Activated T-helper 1 cell treated with anti-CD3 and anti-CD28 coated beads, Interleukin-12 subunit alpha, Interleukin-12 subunit beta, Interleukin-2, Interleukin-4 antibody, amounts not matched to agents 30 ng/mL and 10 ng/mL and 1 ng/mL, durations not matched to agents 14 hours and 24 hours and 36 hours (primary cell): ENCODE data around the gene CPB1. TPM values are rescaled to one million over a fixed set of nuclear protein-coding genes. Genes with fewer than 3 reads are reported as not detected.

Source experiments
- DNase-seq: peaks from one replicate; pipeline ENCODE4 v3.0.0; 2021; ENCODE audit warnings: low spot score
- H3K27ac Mint-ChIP-seq: one replicate; pipeline ENCODE4 v1.8.0; 2021; ENCODE audit warnings: mild to moderate bottlenecking, mixed read lengths
- H3K27me3 Mint-ChIP-seq: one replicate; pipeline ENCODE4 v1.8.0; 2022; ENCODE audit warnings: mild to moderate bottlenecking, moderate library complexity, mixed read lengths; ENCODE audit not compliant: insufficient read depth
- H3K36me3 Mint-ChIP-seq: one replicate; pipeline ENCODE4 v1.8.0; 2021; ENCODE audit warnings: low read depth, mixed read lengths
- H3K4me1 Mint-ChIP-seq: one replicate; pipeline ENCODE4 v1.8.0; 2021; ENCODE audit warnings: low read depth, mixed read lengths
- H3K4me3 Mint-ChIP-seq: one replicate; pipeline ENCODE4 v1.8.0; 2021; ENCODE audit warnings: mild to moderate bottlenecking, moderate library complexity, mixed read lengths
- H3K9me3 Mint-ChIP-seq: one replicate; pipeline ENCODE4 v1.8.0; 2021; ENCODE audit warnings: mixed read lengths
- intact Hi-C: fragments of 100-400 bp; cut with micrococcal nuclease; formaldehyde crosslinking; loops from one replicate; pipeline ENCODE4 v1.15.1; 2024
- total RNA-seq: library from RNA; stranded (reverse); gene quantifications from 2 replicates; pipeline ENCODE4 v1.2.3, GENCODE V29; 2022

The CPB1 gene
- total RNA-seq, 1 donor from 2014 or later: not detected

DNA sequence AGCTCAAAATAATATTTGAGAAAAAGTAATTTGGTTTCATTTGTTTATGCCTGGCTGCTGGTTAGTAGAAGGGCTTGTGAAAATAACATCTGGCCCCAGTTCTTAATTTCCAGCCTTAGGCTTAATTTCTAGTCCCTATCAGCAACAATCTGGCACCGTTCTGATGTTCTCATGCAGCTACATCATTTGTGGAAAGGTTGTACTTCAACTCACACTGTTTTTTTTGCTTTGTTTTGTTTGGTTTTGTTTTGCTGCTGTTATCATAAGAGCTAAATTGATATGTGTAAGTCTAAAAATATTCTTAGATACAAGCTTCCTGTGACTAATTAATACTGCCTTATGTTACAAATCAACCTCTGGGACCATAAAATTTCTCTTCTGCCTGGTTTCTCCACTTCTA is 46.4 kb downstream of the CPB1 start:
- Mint-ChIP-seq H3K27ac (no peak overlapping the region), H3K36me3 (no peaks in the 10 kb centered on the region), H3K27me3 (peaks cover 7% of the 10 kb centered on the region), H3K4me3 (no peak overlapping the region), H3K9me3 (no peaks in the 10 kb centered on the region), H3K4me1 (no peaks in the 10 kb centered on the region)
- DNase-seq: no peak
- intact Hi-C loops: no loop called here

DNA sequence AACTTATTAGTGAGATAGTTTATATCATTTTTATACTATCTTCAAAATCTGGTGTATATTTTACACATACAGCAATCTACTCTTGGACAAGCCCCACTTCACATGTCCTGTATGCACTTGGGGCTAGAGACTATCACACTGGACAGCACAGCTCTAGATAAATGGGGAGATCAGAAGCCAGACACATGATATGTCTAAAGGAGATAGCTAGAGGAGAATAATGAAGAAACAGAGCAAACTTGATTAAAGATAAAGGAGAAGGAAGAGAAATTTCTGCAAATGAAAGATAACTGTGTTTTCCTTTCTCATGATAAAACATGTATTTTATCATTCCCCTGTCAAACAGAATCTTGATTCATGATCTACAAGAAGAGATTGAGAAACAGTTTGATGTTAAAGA is 50.5 kb downstream of the CPB1 start:
- Mint-ChIP-seq H3K9me3 (no peaks in the 10 kb centered on the region), H3K4me3 (no peak overlapping the region), H3K36me3 (no peaks in the 10 kb centered on the region), H3K27ac (no peak overlapping the region), H3K27me3 (peaks cover 7% of the 10 kb centered on the region), H3K4me1 (no peaks in the 10 kb centered on the region)
- intact Hi-C loops: no loop called here
- no peak for DNase-seq

DNA sequence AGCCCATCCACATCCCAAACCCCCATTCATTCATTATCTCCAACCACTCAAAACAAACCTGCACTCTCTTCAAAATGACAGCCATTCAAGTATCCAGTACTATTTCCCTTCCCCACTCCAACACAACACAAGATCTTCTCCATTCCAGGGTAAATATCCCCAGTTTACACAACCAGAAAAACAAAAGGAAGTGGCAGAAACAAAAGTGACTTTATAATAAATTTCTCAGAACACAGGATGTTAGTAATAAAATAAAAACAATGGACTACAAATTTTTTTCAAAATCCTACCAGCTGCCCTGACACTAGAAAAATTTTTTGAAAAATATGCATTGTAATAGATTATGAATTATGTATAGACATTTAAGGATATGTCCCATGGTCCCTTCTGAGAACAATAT is 51.6 kb downstream of the CPB1 start:
- H3K9me3 Mint-ChIP-seq: no peaks in the 10 kb centered on the region
- H3K27me3 Mint-ChIP-seq: peaks cover 8% of the 10 kb centered on the region
- H3K36me3 Mint-ChIP-seq: no peaks in the 10 kb centered on the region
- H3K4me3 Mint-ChIP-seq: no peak overlapping the region
- DNase-seq: no peak
- no peak overlapping the region for H3K27ac Mint-ChIP-seq
- H3K4me1 Mint-ChIP-seq: no peaks in the 10 kb centered on the region
- intact Hi-C loops: no loop called here

DNA sequence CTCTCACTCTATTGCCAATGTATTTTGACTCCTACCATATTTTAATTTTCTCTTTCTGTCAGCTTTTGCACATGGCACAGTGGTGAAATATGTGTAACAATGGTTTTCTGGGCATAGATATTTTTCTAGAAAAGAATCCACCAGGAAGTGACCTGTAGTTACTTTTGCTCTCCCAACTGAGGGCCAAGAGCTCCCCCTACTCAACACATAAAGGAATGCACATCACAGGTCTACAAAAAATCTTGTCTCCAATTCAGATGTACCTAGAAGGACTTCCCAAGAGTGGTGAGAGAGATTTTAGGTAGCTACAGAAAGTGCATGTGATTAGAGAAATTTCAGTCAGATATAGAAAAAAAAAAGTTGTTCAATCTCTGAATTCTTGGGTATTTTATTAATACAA is 53.1 kb downstream of the CPB1 start:
- intact Hi-C loops: no loop called here
- DNase-seq: no peak
- H3K27ac Mint-ChIP-seq: no peak overlapping the region
- H3K36me3 Mint-ChIP-seq: no peaks in the 10 kb centered on the region
- no peaks in the 10 kb centered on the region for H3K9me3 Mint-ChIP-seq
- peaks cover 5% of the 10 kb centered on the region for H3K27me3 Mint-ChIP-seq
- H3K4me3 Mint-ChIP-seq: no peak overlapping the region
- H3K4me1 Mint-ChIP-seq: no peaks in the 10 kb centered on the region

DNA sequence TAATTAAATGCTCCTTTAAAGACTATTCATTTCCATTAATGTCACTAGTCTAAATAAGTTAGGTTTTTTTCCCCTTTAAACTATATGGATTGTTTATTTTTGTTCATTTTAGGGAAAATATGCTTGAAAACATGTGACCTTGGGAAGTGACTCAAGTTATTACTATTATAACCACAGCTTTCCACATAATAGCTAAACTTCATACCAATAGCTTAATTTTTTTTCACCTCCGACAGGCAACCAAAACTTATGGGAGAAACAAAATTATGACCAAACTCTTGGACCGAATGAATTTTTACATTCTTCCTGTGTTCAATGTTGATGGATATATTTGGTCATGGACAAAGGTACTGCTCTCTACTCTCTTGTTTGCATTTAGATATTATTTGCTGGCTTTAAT is 53.7 kb downstream of the CPB1 start:
- Mint-ChIP-seq H3K4me1 (no peaks in the 10 kb centered on the region), H3K27me3 (peaks cover 5% of the 10 kb centered on the region), H3K36me3 (no peaks in the 10 kb centered on the region), H3K9me3 (no peaks in the 10 kb centered on the region), H3K27ac (no peak overlapping the region), H3K4me3 (no peak overlapping the region)
- intact Hi-C loops: no loop called here
- no peak for DNase-seq

DNA sequence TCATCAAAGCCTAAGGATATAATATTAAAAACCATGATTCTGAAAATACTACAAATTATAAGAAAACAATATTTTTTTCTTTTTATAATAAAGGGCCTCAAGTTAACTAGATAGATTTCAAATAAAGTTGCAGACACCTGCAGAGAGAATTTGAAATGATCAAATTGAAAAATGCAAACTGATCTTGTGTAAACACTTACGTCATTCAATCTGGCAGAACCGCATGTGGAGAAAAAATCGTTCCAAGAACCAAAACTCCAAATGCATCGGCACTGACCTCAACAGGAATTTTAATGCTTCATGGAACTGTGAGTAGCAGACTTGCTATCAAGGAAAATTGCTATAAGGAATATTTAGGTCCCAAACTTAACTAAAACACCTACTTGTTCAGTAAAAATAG is 54.7 kb downstream of the CPB1 start:
- no peaks in the 10 kb centered on the region for H3K36me3 Mint-ChIP-seq
- H3K4me1 Mint-ChIP-seq: no peaks in the 10 kb centered on the region
- peaks cover 5% of the 10 kb centered on the region for H3K27me3 Mint-ChIP-seq
- intact Hi-C loops: no loop called here
- no peak for DNase-seq
- H3K4me3 Mint-ChIP-seq: no peak overlapping the region
- H3K9me3 Mint-ChIP-seq: no peaks in the 10 kb centered on the region
- no peak overlapping the region for H3K27ac Mint-ChIP-seq

DNA sequence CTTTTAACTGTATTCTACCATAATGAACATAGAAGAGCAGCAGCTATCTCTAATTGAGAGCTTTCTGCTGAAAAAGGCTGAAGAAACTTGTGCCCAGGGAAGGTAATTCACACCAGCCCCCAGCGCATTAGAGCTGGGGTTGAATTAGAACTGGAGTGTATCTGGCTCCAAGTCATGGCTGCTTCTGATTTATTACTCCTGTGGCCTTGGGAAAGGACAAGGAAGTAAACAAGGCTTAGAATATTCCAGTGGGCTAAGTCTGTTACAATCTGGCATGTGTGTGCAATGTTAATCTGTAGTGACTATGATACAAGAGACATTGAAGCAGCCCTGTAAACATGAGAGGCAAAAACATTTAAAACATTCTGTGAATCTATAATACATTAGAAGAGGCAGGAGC is 55.6 kb downstream of the CPB1 start:
- H3K27me3 Mint-ChIP-seq: peaks cover 5% of the 10 kb centered on the region
- no peak overlapping the region for H3K27ac Mint-ChIP-seq
- intact Hi-C loops: no loop called here
- no peak overlapping the region for H3K4me3 Mint-ChIP-seq
- DNase-seq: no peak
- H3K4me1 Mint-ChIP-seq: no peaks in the 10 kb centered on the region
- no peaks in the 10 kb centered on the region for H3K36me3 Mint-ChIP-seq
- H3K9me3 Mint-ChIP-seq: no peaks in the 10 kb centered on the region

DNA sequence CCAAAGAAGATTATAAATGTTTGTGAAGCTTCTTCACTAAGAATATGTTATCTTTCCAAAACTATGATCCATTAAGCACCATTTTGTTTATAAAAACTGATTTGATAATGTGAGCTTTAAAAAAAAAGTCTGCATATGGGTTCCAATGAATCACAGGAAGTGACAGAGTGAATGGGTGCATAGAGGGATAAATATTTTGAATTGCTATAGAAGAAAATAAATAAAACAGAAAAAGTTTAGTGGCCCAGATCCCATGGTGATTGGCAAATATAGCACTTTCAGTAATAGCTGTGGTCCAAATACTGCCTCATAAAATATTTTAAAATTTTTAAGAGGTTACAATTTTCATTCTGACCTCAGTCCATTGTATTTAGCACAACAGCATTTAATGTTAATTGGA is 56.6 kb downstream of the CPB1 start:
- Mint-ChIP-seq H3K36me3 (no peaks in the 10 kb centered on the region), H3K4me1 (no peaks in the 10 kb centered on the region), H3K9me3 (no peaks in the 10 kb centered on the region), H3K27me3 (peaks cover 3% of the 10 kb centered on the region), H3K27ac (no peak overlapping the region), H3K4me3 (no peak overlapping the region)
- DNase-seq: no peak
- intact Hi-C loops: no loop called here

DNA sequence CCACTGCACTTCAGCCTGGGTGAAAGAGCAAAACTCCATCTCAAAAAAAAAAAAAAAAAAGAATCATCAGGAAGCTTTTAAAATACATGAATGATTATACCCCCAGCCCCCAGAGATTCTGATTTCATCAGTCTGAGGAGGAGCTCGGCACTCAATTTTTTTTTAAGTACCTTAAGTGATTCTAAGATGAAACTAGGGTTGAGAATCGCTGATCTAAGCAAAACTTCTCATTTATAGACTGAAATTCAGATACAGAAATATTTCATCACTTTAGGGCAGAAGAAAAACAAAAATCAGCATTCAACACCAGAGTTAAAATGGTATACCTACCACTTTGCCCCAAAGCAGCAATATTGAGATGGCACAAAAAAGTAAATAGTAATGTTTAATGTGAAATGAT is 62.2 kb downstream of the CPB1 start:
- H3K36me3 Mint-ChIP-seq: no peaks in the 10 kb centered on the region
- no peak overlapping the region for H3K27ac Mint-ChIP-seq
- H3K4me1 Mint-ChIP-seq: no peaks in the 10 kb centered on the region
- intact Hi-C loops: no loop called here
- H3K9me3 Mint-ChIP-seq: no peaks in the 10 kb centered on the region
- DNase-seq: no peak
- H3K4me3 Mint-ChIP-seq: no peak overlapping the region
- no peaks in the 10 kb centered on the region for H3K27me3 Mint-ChIP-seq

DNA sequence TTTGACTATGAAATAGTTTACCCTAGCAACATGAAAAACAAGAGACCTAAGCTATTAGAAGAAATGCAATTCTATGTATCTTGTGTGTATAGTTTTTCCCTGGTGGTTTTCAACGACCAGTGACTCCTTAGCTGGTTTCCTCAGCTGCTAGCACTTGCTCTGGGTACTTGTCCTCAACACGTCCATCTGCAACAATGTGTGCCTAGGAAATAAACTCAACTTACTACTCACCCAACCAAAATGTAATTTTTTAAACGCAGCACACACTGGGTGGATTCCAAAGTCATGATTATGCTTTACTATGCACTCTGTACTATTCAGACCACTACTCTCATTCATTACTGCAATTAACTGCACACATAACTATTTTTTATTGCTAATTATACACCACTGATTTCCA is 68.5 kb downstream of the CPB1 start:
- Mint-ChIP-seq H3K4me3 (no peak overlapping the region), H3K27ac (no peak overlapping the region), H3K9me3 (no peaks in the 10 kb centered on the region), H3K36me3 (no peaks in the 10 kb centered on the region), H3K27me3 (peaks cover 11% of the 10 kb centered on the region), H3K4me1 (no peaks in the 10 kb centered on the region)
- DNase-seq: no peak
- intact Hi-C loops: no loop called here

DNA sequence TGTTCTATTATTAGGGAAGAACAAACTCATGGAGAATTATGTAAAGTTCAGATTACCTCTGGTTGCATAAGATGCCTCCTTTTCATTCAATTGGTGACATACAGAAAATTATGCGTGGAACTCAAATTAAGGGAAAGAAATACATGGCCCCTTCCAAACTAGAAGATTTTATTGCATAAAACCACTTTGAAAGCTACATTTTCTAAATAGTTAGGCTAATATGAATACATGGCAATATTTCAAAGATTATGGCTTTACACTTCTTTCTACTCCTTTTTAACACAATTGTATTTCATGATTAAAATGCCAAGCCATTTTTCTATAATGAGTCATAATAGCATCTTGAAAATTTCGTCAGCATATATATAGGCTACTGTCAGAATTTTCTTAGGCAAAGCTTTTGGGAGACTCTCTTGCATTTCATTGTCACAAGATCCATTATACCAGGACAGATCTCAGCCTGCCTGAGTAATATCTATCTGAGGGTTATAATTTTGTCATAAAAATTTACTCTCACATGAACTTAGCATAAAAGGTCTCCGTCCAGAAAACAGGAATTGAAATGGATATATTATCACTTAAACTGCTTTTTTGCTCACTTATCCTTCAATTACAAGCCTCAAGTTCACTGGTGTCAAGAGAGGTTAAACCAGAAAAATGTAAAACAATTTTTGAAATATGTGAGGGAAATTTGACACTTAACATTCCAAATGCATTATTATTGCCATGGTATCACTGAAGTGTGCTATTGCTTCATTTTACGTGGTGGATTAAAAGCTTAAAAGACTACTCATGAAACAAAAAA is 74.6 kb downstream of the CPB1 start:
- H3K36me3 Mint-ChIP-seq: no peaks in the 10 kb centered on the region
- no peak overlapping the region for H3K27ac Mint-ChIP-seq
- H3K4me1 Mint-ChIP-seq: no peaks in the 10 kb centered on the region
- intact Hi-C loops: no loop called here
- no peak for DNase-seq
- H3K4me3 Mint-ChIP-seq: no peak overlapping the region
- H3K27me3 Mint-ChIP-seq: peaks cover 6% of the 10 kb centered on the region
- H3K9me3 Mint-ChIP-seq: no peaks in the 10 kb centered on the region

DNA sequence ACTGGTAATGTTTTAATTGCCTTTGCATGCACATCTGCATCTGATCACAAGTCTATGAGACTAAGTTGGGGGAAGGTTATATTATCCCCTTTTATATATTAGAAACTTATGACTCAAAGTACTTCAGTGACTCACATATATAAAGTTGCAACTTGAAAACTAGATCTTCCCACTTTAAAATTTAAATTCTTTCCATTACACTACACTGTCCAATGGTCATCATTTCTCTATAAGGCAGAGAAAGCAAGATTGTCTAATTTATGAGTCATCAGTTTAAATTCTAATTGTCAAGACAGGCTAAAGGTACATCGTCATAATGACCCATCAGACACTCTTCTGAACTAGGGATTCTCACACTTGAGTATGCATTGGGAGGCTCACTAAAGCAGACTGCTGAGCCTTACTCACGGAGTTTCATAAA is 75.4 kb downstream of the CPB1 start:
- H3K9me3 Mint-ChIP-seq: no peaks in the 10 kb centered on the region
- no peaks in the 10 kb centered on the region for H3K36me3 Mint-ChIP-seq
- intact Hi-C loops: no loop called here
- H3K4me1 Mint-ChIP-seq: no peaks in the 10 kb centered on the region
- no peak overlapping the region for H3K4me3 Mint-ChIP-seq
- H3K27ac Mint-ChIP-seq: no peak overlapping the region
- no peak for DNase-seq
- H3K27me3 Mint-ChIP-seq: peaks cover 2% of the 10 kb centered on the region

DNA sequence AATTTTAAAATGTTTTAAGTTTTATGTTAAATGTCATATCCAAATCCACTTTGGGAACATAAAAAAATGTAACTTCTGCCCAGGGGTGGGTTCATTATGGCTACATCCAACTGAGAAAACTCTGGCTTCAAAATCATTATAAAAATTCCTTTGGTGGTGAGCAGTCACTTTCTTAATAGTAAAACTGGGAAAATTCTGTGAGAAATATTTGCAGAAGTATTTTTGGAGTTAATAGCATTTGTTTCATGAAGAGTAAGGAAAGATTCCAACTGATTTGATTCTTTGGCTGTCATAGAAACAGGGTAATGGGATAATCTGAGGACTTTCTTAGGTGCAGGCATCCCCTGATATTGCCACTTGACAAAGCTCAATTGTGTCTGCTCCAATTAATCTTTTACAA is 76.3 kb downstream of the CPB1 start:
- H3K9me3 Mint-ChIP-seq: no peaks in the 10 kb centered on the region
- H3K27ac Mint-ChIP-seq: no peak overlapping the region
- H3K27me3 Mint-ChIP-seq: peaks cover 2% of the 10 kb centered on the region
- H3K36me3 Mint-ChIP-seq: no peaks in the 10 kb centered on the region
- intact Hi-C loops: no loop called here
- no peak overlapping the region for H3K4me3 Mint-ChIP-seq
- H3K4me1 Mint-ChIP-seq: no peaks in the 10 kb centered on the region
- no peak for DNase-seq

DNA sequence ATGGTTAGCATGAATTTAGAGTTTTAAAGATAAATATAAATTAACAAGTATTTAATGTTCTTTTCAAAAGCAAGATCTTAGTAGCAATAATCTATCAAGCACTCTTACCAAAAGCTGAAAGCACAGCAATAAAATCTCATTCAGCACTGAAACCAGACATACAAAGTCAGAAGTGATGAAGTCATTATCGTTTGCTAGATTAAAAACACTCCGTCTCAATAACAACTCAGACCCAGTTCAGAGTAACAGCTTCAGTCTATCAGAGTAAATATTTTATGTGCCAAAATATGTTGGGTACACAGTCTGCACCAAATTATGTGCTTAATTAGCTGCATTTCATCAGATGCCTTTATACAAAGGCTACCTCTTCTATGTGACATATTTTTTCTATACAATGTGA is 79.1 kb downstream of the CPB1 start:
- Mint-ChIP-seq H3K27me3 (peaks cover 2% of the 10 kb centered on the region), H3K9me3 (no peaks in the 10 kb centered on the region), H3K4me3 (no peak overlapping the region), H3K4me1 (no peaks in the 10 kb centered on the region), H3K27ac (no peak overlapping the region), H3K36me3 (no peaks in the 10 kb centered on the region)
- intact Hi-C loops: no loop called here
- DNase-seq: no peak
